ENCODE data around the gene OAT.
A peak's percentile ranks its signal among the peaks of the same experiment; 100 is the strongest.

The OAT gene

DNA sequence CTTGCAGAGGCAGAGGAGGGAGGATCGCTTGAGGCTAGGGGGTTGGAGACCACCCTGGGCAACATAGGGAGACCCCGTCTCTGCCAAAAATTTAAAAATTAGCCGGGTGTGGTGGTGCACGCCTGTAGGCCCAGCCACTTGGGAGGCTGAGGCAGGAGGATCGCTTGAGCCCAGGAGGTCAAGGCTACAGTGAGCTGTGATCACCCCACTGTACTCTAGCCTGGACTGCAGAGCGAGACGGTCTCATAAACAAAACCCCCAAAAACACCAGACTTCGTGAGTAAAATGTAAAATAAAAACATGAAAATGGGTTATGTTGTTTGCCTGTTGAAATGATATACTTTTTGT is 43.6 kb upstream of the OAT start:
- no peaks in the 10 kb centered on the region for H3K27me3 ChIP-seq (replicated peaks)
- H3K27ac ChIP-seq: no peak overlapping the region
- in situ Hi-C loops (cut with HindIII; ENCODE audit: low pct_ligation_motif_present, low sequenced_read_pairs): no loop called here
- peak overlapping the region; percentile 78 for H3K4me3 ChIP-seq (ENCODE audit: low read depth, low read length)
- H3K36me3 ChIP-seq (replicated peaks): no peaks in the 10 kb centered on the region
- no peak for DNase-seq
- no peak for TF ChIP-seq CTCF (IDR thresholded peaks at IDR 0.05; ENCODE audit: low read depth, low read length, missing control alignments)

DNA sequence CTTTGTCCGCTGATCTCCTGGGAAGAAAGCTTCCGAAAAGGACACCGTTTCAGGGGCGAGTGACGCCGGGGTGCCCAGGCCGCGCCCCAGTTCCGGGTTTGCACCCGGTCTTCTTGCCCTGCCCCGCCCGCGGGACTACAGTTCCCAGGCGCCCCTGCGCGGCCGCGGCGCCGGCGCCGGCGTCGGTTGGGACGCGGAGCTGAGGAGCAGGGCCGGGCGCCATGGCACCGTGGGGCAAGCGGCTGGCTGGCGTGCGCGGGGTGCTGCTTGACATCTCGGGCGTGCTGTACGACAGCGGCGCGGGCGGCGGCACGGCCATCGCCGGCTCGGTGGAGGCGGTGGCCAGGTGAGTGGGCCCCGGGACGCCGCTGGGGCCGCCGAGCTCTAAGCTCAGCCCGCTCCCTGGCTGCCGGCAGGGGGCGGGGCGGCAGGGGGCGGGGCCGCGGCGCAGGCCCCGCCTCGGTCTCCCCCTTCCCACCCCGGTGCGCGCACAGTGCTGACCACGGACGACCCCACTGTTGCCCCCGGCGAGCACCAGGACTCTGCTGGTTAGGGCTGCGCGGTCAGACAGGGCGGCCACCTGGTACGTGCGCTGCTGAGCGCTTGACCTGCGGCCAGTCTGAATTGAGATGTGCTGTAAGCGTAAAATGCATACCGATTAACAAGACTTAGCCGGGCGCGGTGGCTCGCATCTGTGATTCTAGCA is 43.1 kb upstream of the OAT start, which contains the start of gene LHPP:
LHPP (plus strand) TSS at position 182 of the 706 bp plus-strand sequence; CDS start at position 222, 40 bp downstream.
- no peak for TF ChIP-seq CTCF (IDR thresholded peaks at IDR 0.05; ENCODE audit: low read depth, low read length, missing control alignments)
- peak within 1 kb of the TSS; percentile 39 for H3K27ac ChIP-seq
- H3K36me3 ChIP-seq (replicated peaks): no peaks in the 10 kb centered on the region
- DNase-seq: peak; percentile 60
- H3K4me3 ChIP-seq (ENCODE audit: low read depth, low read length): peak within 1 kb of the TSS; percentile 78
- no peaks in the 10 kb centered on the region for H3K27me3 ChIP-seq (replicated peaks)
- in situ Hi-C loops (cut with HindIII; ENCODE audit: low pct_ligation_motif_present, low sequenced_read_pairs): no loop called here

GRCh38 chr10:124460144-124460543 is 41.4 kb upstream of the OAT start:
- H3K27me3 ChIP-seq (replicated peaks): no peaks in the 10 kb centered on the region
- H3K4me3 ChIP-seq (ENCODE audit: low read depth, low read length): no peak overlapping the region
- no peak for DNase-seq
- no peak overlapping the region for H3K27ac ChIP-seq
- in situ Hi-C loops (cut with HindIII; ENCODE audit: low pct_ligation_motif_present, low sequenced_read_pairs): no loop called here
- TF ChIP-seq CTCF (IDR thresholded peaks at IDR 0.05; ENCODE audit: low read depth, low read length, missing control alignments): no peak
- H3K36me3 ChIP-seq (replicated peaks): no peaks in the 10 kb centered on the region

DNA sequence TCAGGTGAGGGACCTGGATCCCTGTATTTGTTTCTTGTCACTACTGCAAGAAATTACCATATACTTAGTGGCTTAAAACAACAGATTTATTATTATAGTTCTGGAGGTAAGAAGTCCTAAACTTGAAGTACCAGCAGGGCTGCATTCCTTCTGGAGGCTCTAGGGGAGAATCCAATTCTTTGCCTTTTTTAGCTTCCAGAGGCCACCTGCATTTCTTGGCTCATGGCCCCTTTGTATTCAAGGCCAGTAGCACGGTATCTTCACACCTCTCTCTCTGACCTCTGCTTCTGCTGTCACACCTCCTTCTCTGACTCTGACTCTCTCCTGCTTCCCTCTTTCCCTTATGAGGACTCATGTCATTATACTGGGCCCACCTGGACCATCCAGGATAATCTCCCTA is 40.7 kb upstream of the OAT start:
- TF ChIP-seq CTCF (IDR thresholded peaks at IDR 0.05; ENCODE audit: low read depth, low read length, missing control alignments): no peak
- DNase-seq: no peak
- in situ Hi-C loops (cut with HindIII; ENCODE audit: low pct_ligation_motif_present, low sequenced_read_pairs): no loop called here

DNA sequence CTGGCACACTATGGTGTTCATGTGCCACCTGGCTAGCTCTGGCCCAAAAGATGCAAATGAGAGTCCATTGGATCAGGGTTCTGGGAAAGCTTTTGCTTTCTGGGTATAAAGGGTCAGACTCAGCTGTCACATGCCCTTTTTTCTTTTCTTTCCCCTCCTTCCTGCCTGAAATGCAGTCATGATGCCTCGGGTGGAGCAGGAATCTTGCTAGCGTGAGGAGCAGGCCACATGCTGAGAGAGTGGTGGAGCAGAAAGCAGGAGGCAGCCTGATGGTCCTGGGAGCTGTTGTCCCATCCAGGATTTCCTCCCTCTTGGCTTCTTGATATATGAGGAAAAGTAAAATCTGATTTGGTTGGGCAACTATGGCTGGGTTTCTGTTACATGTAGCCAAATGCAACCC is 40.2 kb upstream of the OAT start:
- DNase-seq: no peak
- Histone ChIP-seq H3K4me3 (ENCODE audit: low read depth, low read length) (no peak overlapping the region), H3K27me3 (replicated peaks) (no peaks in the 10 kb centered on the region), H3K36me3 (replicated peaks) (no peaks in the 10 kb centered on the region), H3K27ac (no peak overlapping the region)
- TF ChIP-seq CTCF (IDR thresholded peaks at IDR 0.05; ENCODE audit: low read depth, low read length, missing control alignments): no peak
- in situ Hi-C loops (cut with HindIII; ENCODE audit: low pct_ligation_motif_present, low sequenced_read_pairs): no loop called here

More for the DNA sequence above, 40.7 kb upstream of the OAT start:
- Histone ChIP-seq H3K36me3 (replicated peaks) (no peaks in the 10 kb centered on the region), H3K27me3 (replicated peaks) (no peaks in the 10 kb centered on the region), H3K27ac (no peak overlapping the region), H3K4me3 (ENCODE audit: low read depth, low read length) (no peak overlapping the region)

- in situ Hi-C loops (cut with HindIII; ENCODE audit: low pct_ligation_motif_present, low sequenced_read_pairs): no loop called here
- Histone ChIP-seq H3K4me3 (ENCODE audit: low read depth, low read length) (no peak overlapping the region), H3K27ac (no peak overlapping the region), H3K36me3 (replicated peaks) (no peaks in the 10 kb centered on the region), H3K27me3 (replicated peaks) (peaks cover under 1% of the 10 kb centered on the region)
- no peak for TF ChIP-seq CTCF (IDR thresholded peaks at IDR 0.05; ENCODE audit: low read depth, low read length, missing control alignments)
- no peak for DNase-seq
Measured at GRCh38 chr10:124458473-124458872, 39.8 kb upstream of the OAT start.

All from brain microvascular endothelial cell (primary cell).